ENCODE data around the gene CAVIN3.

CAVIN3 gene

GRCh38 chr11:6351782-6352382 lies 31.6 kb upstream of the CAVIN3 start:
- peaks cover 5% of the 10 kb centered on the region for H3K4me1 ChIP-seq (ENCODE audit: control insufficient read depth, insufficient read depth, low read length)
- H3K4me3 ChIP-seq (ENCODE audit: low read length) = no peak overlapping the region
- no peak overlapping the region for H3K4me2 ChIP-seq (ENCODE audit: low read length)
- no peaks in the 10 kb centered on the region for H3K9me3 ChIP-seq (replicated peaks; ENCODE audit: low read length)
- no peak overlapping the region for H3K9ac ChIP-seq (ENCODE audit: low read depth, low read length)
- H3K36me3 ChIP-seq (ENCODE audit: insufficient read depth, low read length) = no peaks in the 10 kb centered on the region
- H3K27me3 ChIP-seq (ENCODE audit: control insufficient read depth, insufficient read depth, low read length) = peaks cover 8% of the 10 kb centered on the region

GRCh38 chr11:6350486-6350885 lies 30.2 kb upstream of the CAVIN3 start:
- Histone ChIP-seq H3K4me1 (ENCODE audit: control insufficient read depth, insufficient read depth, low read length) (no peaks in the 10 kb centered on the region), H3K4me3 (ENCODE audit: low read length) (no peak overlapping the region), H3K36me3 (ENCODE audit: insufficient read depth, low read length) (no peaks in the 10 kb centered on the region), H3K4me2 (ENCODE audit: low read length) (no peak overlapping the region), H3K9ac (ENCODE audit: low read depth, low read length) (no peak overlapping the region), H3K27me3 (ENCODE audit: control insufficient read depth, insufficient read depth, low read length) (peaks cover 8% of the 10 kb centered on the region), H3K9me3 (replicated peaks; ENCODE audit: low read length) (no peaks in the 10 kb centered on the region)

- no peaks in the 10 kb centered on the region for H3K9me3 ChIP-seq (replicated peaks; ENCODE audit: low read length)
- H3K4me2 ChIP-seq (ENCODE audit: low read length) = no peak overlapping the region
- no peak overlapping the region for H3K9ac ChIP-seq (ENCODE audit: low read depth, low read length)
- H3K27me3 ChIP-seq (ENCODE audit: control insufficient read depth, insufficient read depth, low read length) = peaks cover 8% of the 10 kb centered on the region
- no peak overlapping the region for H3K4me3 ChIP-seq (ENCODE audit: low read length)
- H3K36me3 ChIP-seq (ENCODE audit: insufficient read depth, low read length) = no peaks in the 10 kb centered on the region
- H3K4me1 ChIP-seq (ENCODE audit: control insufficient read depth, insufficient read depth, low read length) = no peaks in the 10 kb centered on the region
Observed at GRCh38 chr11:6350043-6350442, 29.7 kb upstream of the CAVIN3 start.

GRCh38 chr11:6345366-6345765 lies 25.1 kb upstream of the CAVIN3 start:
- no peaks in the 10 kb centered on the region for H3K4me1 ChIP-seq (ENCODE audit: control insufficient read depth, insufficient read depth, low read length)
- H3K4me2 ChIP-seq (ENCODE audit: low read length) = no peak overlapping the region
- no peak overlapping the region for H3K4me3 ChIP-seq (ENCODE audit: low read length)
- no peaks in the 10 kb centered on the region for H3K27me3 ChIP-seq (ENCODE audit: control insufficient read depth, insufficient read depth, low read length)
- H3K9me3 ChIP-seq (replicated peaks; ENCODE audit: low read length) = no peaks in the 10 kb centered on the region
- H3K36me3 ChIP-seq (ENCODE audit: insufficient read depth, low read length) = no peaks in the 10 kb centered on the region
- H3K9ac ChIP-seq (ENCODE audit: low read depth, low read length) = no peak overlapping the region

GRCh38 chr11:6336293-6336692 lies 16.0 kb upstream of the CAVIN3 start:
- Histone ChIP-seq H3K4me2 (ENCODE audit: low read length) (no peak overlapping the region), H3K27me3 (ENCODE audit: control insufficient read depth, insufficient read depth, low read length) (peaks cover 5% of the 10 kb centered on the region), H3K36me3 (ENCODE audit: insufficient read depth, low read length) (no peaks in the 10 kb centered on the region), H3K9ac (ENCODE audit: low read depth, low read length) (no peak overlapping the region), H3K4me1 (ENCODE audit: control insufficient read depth, insufficient read depth, low read length) (no peaks in the 10 kb centered on the region), H3K4me3 (ENCODE audit: low read length) (no peak overlapping the region), H3K9me3 (replicated peaks; ENCODE audit: low read length) (no peaks in the 10 kb centered on the region)

- no peaks in the 10 kb centered on the region for H3K36me3 ChIP-seq (ENCODE audit: insufficient read depth, low read length)
- H3K4me1 ChIP-seq (ENCODE audit: control insufficient read depth, insufficient read depth, low read length) = no peaks in the 10 kb centered on the region
- H3K27me3 ChIP-seq (ENCODE audit: control insufficient read depth, insufficient read depth, low read length) = peaks cover 5% of the 10 kb centered on the region
- no peak overlapping the region for H3K4me2 ChIP-seq (ENCODE audit: low read length)
- no peaks in the 10 kb centered on the region for H3K9me3 ChIP-seq (replicated peaks; ENCODE audit: low read length)
- H3K9ac ChIP-seq (ENCODE audit: low read depth, low read length) = no peak overlapping the region
- H3K4me3 ChIP-seq (ENCODE audit: low read length) = no peak overlapping the region
Observed at GRCh38 chr11:6334806-6335205, 14.5 kb upstream of the CAVIN3 start.

GRCh38 chr11:6333095-6333494 lies 12.8 kb upstream of the CAVIN3 start:
- Histone ChIP-seq H3K9me3 (replicated peaks; ENCODE audit: low read length) (no peaks in the 10 kb centered on the region), H3K27me3 (ENCODE audit: control insufficient read depth, insufficient read depth, low read length) (peaks cover 5% of the 10 kb centered on the region), H3K36me3 (ENCODE audit: insufficient read depth, low read length) (no peaks in the 10 kb centered on the region), H3K4me2 (ENCODE audit: low read length) (no peak overlapping the region), H3K9ac (ENCODE audit: low read depth, low read length) (no peak overlapping the region), H3K4me3 (ENCODE audit: low read length) (no peak overlapping the region), H3K4me1 (ENCODE audit: control insufficient read depth, insufficient read depth, low read length) (no peaks in the 10 kb centered on the region)

- Histone ChIP-seq H3K9me3 (replicated peaks; ENCODE audit: low read length) (no peaks in the 10 kb centered on the region), H3K27me3 (ENCODE audit: control insufficient read depth, insufficient read depth, low read length) (peaks cover 5% of the 10 kb centered on the region)
Observed at GRCh38 chr11:6332066-6332465, 11.8 kb upstream of the CAVIN3 start.

GRCh38 chr11:6328321-6328720 lies 8.0 kb upstream of the CAVIN3 start:
- Histone ChIP-seq H3K4me3 (ENCODE audit: low read length) (no peak overlapping the region), H3K36me3 (ENCODE audit: insufficient read depth, low read length) (no peaks in the 10 kb centered on the region), H3K9ac (ENCODE audit: low read depth, low read length) (no peak overlapping the region), H3K9me3 (replicated peaks; ENCODE audit: low read length) (no peaks in the 10 kb centered on the region), H3K4me1 (ENCODE audit: control insufficient read depth, insufficient read depth, low read length) (no peaks in the 10 kb centered on the region), H3K4me2 (ENCODE audit: low read length) (no peak overlapping the region), H3K27me3 (ENCODE audit: control insufficient read depth, insufficient read depth, low read length) (peaks cover 5% of the 10 kb centered on the region)

More at GRCh38 chr11:6332066-6332465, 11.8 kb upstream of the CAVIN3 start:
- H3K36me3 ChIP-seq (ENCODE audit: insufficient read depth, low read length) = no peaks in the 10 kb centered on the region
- no peak overlapping the region for H3K4me3 ChIP-seq (ENCODE audit: low read length)
- no peak overlapping the region for H3K4me2 ChIP-seq (ENCODE audit: low read length)
- H3K9ac ChIP-seq (ENCODE audit: low read depth, low read length) = no peak overlapping the region
- no peaks in the 10 kb centered on the region for H3K4me1 ChIP-seq (ENCODE audit: control insufficient read depth, insufficient read depth, low read length)

- Histone ChIP-seq H3K9me3 (replicated peaks; ENCODE audit: low read length) (no peaks in the 10 kb centered on the region), H3K4me2 (ENCODE audit: low read length) (no peak overlapping the region), H3K9ac (ENCODE audit: low read depth, low read length) (no peak overlapping the region), H3K4me3 (ENCODE audit: low read length) (no peak overlapping the region), H3K4me1 (ENCODE audit: control insufficient read depth, insufficient read depth, low read length) (no peaks in the 10 kb centered on the region), H3K27me3 (ENCODE audit: control insufficient read depth, insufficient read depth, low read length) (peaks cover 5% of the 10 kb centered on the region), H3K36me3 (ENCODE audit: insufficient read depth, low read length) (no peaks in the 10 kb centered on the region)
Observed at GRCh38 chr11:6327806-6328205, 7.5 kb upstream of the CAVIN3 start.

GRCh38 chr11:6326985-6327384 lies 6.7 kb upstream of the CAVIN3 start:
- H3K27me3 ChIP-seq (ENCODE audit: control insufficient read depth, insufficient read depth, low read length) = peaks cover 5% of the 10 kb centered on the region
- no peak overlapping the region for H3K9ac ChIP-seq (ENCODE audit: low read depth, low read length)
- H3K4me2 ChIP-seq (ENCODE audit: low read length) = no peak overlapping the region
- no peak overlapping the region for H3K4me3 ChIP-seq (ENCODE audit: low read length)
- H3K4me1 ChIP-seq (ENCODE audit: control insufficient read depth, insufficient read depth, low read length) = peaks cover 5% of the 10 kb centered on the region
- H3K36me3 ChIP-seq (ENCODE audit: insufficient read depth, low read length) = no peaks in the 10 kb centered on the region
- no peaks in the 10 kb centered on the region for H3K9me3 ChIP-seq (replicated peaks; ENCODE audit: low read length)

GRCh38 chr11:6326303-6326702 lies 6.0 kb upstream of the CAVIN3 start:
- peaks cover 12% of the 10 kb centered on the region for H3K4me1 ChIP-seq (ENCODE audit: control insufficient read depth, insufficient read depth, low read length)
- H3K9me3 ChIP-seq (replicated peaks; ENCODE audit: low read length) = no peaks in the 10 kb centered on the region
- H3K27me3 ChIP-seq (ENCODE audit: control insufficient read depth, insufficient read depth, low read length) = peaks cover 5% of the 10 kb centered on the region
- H3K36me3 ChIP-seq (ENCODE audit: insufficient read depth, low read length) = no peaks in the 10 kb centered on the region
- no peak overlapping the region for H3K4me2 ChIP-seq (ENCODE audit: low read length)
- no peak overlapping the region for H3K9ac ChIP-seq (ENCODE audit: low read depth, low read length)
- H3K4me3 ChIP-seq (ENCODE audit: low read length) = no peak overlapping the region
